Stimulated activated CD8-positive, alpha-beta memory T cell treated with anti-CD3 and anti-CD28 coated beads, Interleukin-15, amount 100 ng/mL, for 24 hours (primary cell): ENCODE measurements around the gene CLIC5.

ENCODE experiments used
- DNase-seq: peaks from one replicate; pipeline ENCODE4 v3.0.0-alpha.2; 2020; ENCODE audit warnings: low read depth

Gene CLIC5

GRCh38 chr6:45997875-45998506 is 17.7 kb downstream of the CLIC5 start:
- DNase-seq: no peak

GRCh38 chr6:45991189-45991588 is 24.5 kb downstream of the CLIC5 start:
- no peak for DNase-seq

- DNase-seq: no peak
Measured at GRCh38 chr6:45990162-45990561, 25.5 kb downstream of the CLIC5 start.

GRCh38 chr6:45988635-45989034 is 27.0 kb downstream of the CLIC5 start:
- no peak for DNase-seq

- DNase-seq: no peak
Measured at GRCh38 chr6:45987856-45988255, 27.8 kb downstream of the CLIC5 start.

GRCh38 chr6:45986746-45987274 is 28.9 kb downstream of the CLIC5 start:
- DNase-seq: no peak

- no peak for DNase-seq
Measured at GRCh38 chr6:45984788-45985425, 30.8 kb downstream of the CLIC5 start.

GRCh38 chr6:45984347-45984746 is 31.3 kb downstream of the CLIC5 start:
- no peak for DNase-seq

- no peak for DNase-seq
Measured at GRCh38 chr6:45983062-45983461, 32.6 kb downstream of the CLIC5 start.

GRCh38 chr6:45982280-45983036 is 33.2 kb downstream of the CLIC5 start:
- DNase-seq: no peak

GRCh38 chr6:45981046-45981445 is 34.6 kb downstream of the CLIC5 start:
- no peak for DNase-seq

- no peak for DNase-seq
Measured at GRCh38 chr6:45979311-45979710, 36.3 kb downstream of the CLIC5 start.

- no peak for DNase-seq
Measured at GRCh38 chr6:45974596-45974995, 41.1 kb downstream of the CLIC5 start.

- no peak for DNase-seq
Measured at GRCh38 chr6:45972795-45973503, 42.7 kb downstream of the CLIC5 start.

- DNase-seq: no peak
Measured at GRCh38 chr6:45971287-45971686, 44.4 kb downstream of the CLIC5 start.

- no peak for DNase-seq
Measured at GRCh38 chr6:45970326-45970725, 45.3 kb downstream of the CLIC5 start.

GRCh38 chr6:45969883-45970282 is 45.8 kb downstream of the CLIC5 start:
- no peak for DNase-seq

- DNase-seq: no peak
Measured at GRCh38 chr6:45969026-45969425, 46.6 kb downstream of the CLIC5 start.

- DNase-seq: no peak
Measured at GRCh38 chr6:45967363-45967762, 48.3 kb downstream of the CLIC5 start.

- no peak for DNase-seq
Measured at GRCh38 chr6:45966797-45967196, 48.9 kb downstream of the CLIC5 start.

- no peak for DNase-seq
Measured at GRCh38 chr6:45966340-45966739, 49.3 kb downstream of the CLIC5 start.

- no peak for DNase-seq
Measured at GRCh38 chr6:45965792-45966191, 49.9 kb downstream of the CLIC5 start.
